RWPE2 (cell line): ENCODE measurements around the gene PTPRA.

Experiments
- ATAC-seq: fragments of 200-7000 bp; cut with Tn5 transposase; 3 replicates; pipeline ENCODE4 v1.9.1; 2021; ENCODE audit warnings: low read depth
- DNase-seq: peaks from one replicate; pipeline ENCODE4 v3.0.0-alpha.2; 2020; ENCODE audit warnings: low spot score
- H3K27ac ChIP-seq: fragments of 450-650 bp; 2 replicates; pipeline ENCODE4 v1.5.1; 2017; ENCODE audit warnings: mild to moderate bottlenecking; ENCODE audit not compliant: poor library complexity, severe bottlenecking
- H3K27me3 ChIP-seq: fragments of 250-450 bp; sonication (Bioruptor Pico); 2 replicates; pipeline ENCODE4 v1.5.1; 2021; ENCODE audit warnings: mild to moderate bottlenecking, moderate library complexity; ENCODE audit not compliant: insufficient read depth, poor library complexity, severe bottlenecking
- H3K36me3 ChIP-seq: fragments of 250-450 bp; sonication (Bioruptor Pico); 2 replicates; pipeline ENCODE4 v1.5.1; 2020; ENCODE audit warnings: low read depth, mild to moderate bottlenecking, moderate library complexity
- H3K4me1 ChIP-seq: fragments of 250-450 bp; sonication (Bioruptor Pico); 2 replicates; pipeline ENCODE4 v1.5.1; 2021; ENCODE audit warnings: mild to moderate bottlenecking, moderate library complexity; ENCODE audit not compliant: insufficient read depth, poor library complexity, severe bottlenecking
- H3K4me3 ChIP-seq: fragments of 250-450 bp; sonication (Bioruptor Pico); 2 replicates; pipeline ENCODE4 v1.5.1; 2021; ENCODE audit warnings: mild to moderate bottlenecking, moderate library complexity; ENCODE audit not compliant: severe bottlenecking
- H3K9me3 ChIP-seq: fragments of 250-450 bp; sonication (Bioruptor Pico); 2 replicates; pipeline ENCODE4 v1.5.1; 2021; ENCODE audit warnings: mild to moderate bottlenecking, moderate library complexity; ENCODE audit not compliant: severe bottlenecking
- TF ChIP-seq, protein P1 (sequence below): fragments of 450-650 bp; IDR thresholded peaks from one replicate; pipeline ENCODE4 v1.5.1; 2017; ENCODE audit warnings: mild to moderate bottlenecking, moderate library complexity; ENCODE audit not compliant: poor library complexity, severe bottlenecking

The PTPRA gene

DNA sequence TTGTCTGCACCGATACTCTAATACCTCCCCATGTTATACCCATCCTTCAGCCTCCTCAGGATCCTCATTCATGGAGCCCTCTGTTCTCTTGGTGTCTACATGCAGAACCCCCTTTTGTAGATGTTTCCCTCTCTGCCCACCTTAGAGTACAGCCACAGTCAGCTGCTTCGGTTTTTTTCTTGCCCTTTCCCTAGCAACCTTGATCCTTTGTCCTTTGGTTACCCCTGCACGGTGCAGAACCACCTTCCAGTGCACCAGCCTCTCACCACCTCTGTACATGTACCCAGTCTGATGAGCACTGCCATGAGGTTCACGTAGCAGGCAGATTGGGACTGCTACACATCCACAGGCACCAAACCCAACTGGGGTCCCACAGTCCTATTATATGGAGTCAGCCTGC, 25.5 kb upstream of the PTPRA start:
- no peaks in the 10 kb centered on the region for H3K4me1 ChIP-seq
- H3K9me3 ChIP-seq = no peaks in the 10 kb centered on the region
- DNase-seq = no peak
- TF ChIP-seq, protein P1, sequence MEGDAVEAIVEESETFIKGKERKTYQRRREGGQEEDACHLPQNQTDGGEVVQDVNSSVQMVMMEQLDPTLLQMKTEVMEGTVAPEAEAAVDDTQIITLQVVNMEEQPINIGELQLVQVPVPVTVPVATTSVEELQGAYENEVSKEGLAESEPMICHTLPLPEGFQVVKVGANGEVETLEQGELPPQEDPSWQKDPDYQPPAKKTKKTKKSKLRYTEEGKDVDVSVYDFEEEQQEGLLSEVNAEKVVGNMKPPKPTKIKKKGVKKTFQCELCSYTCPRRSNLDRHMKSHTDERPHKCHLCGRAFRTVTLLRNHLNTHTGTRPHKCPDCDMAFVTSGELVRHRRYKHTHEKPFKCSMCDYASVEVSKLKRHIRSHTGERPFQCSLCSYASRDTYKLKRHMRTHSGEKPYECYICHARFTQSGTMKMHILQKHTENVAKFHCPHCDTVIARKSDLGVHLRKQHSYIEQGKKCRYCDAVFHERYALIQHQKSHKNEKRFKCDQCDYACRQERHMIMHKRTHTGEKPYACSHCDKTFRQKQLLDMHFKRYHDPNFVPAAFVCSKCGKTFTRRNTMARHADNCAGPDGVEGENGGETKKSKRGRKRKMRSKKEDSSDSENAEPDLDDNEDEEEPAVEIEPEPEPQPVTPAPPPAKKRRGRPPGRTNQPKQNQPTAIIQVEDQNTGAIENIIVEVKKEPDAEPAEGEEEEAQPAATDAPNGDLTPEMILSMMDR = no peak
- no peak overlapping the region for H3K27ac ChIP-seq
- no peak overlapping the region for H3K4me3 ChIP-seq
- no peak for ATAC-seq
- no peaks in the 10 kb centered on the region for H3K27me3 ChIP-seq
- H3K36me3 ChIP-seq = no peaks in the 10 kb centered on the region

DNA sequence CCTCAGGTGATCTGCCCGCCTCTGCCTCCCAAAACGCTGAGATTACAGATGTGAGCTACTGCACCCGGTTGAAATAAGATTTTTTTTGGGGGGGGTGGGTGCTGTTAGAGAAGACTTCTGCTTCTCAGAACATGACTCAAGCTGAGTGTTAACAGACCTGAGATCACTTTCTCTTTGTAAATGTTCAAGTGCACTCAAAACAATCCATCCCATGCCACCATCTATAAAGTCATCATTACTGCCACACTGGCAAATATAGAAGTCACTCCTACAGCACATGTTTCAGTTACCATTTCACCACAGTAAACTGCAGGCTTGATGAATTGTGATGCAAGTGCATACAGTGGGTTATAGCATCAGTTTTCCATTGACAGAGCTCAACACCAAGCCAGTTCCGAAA, 23.8 kb upstream of the PTPRA start:
- Histone ChIP-seq H3K27me3 (no peaks in the 10 kb centered on the region), H3K4me1 (no peaks in the 10 kb centered on the region), H3K9me3 (no peaks in the 10 kb centered on the region), H3K36me3 (no peaks in the 10 kb centered on the region), H3K4me3 (no peak overlapping the region), H3K27ac (no peak overlapping the region)
- no peak for ATAC-seq
- TF ChIP-seq, protein P1 = no peak
- no peak for DNase-seq

DNA sequence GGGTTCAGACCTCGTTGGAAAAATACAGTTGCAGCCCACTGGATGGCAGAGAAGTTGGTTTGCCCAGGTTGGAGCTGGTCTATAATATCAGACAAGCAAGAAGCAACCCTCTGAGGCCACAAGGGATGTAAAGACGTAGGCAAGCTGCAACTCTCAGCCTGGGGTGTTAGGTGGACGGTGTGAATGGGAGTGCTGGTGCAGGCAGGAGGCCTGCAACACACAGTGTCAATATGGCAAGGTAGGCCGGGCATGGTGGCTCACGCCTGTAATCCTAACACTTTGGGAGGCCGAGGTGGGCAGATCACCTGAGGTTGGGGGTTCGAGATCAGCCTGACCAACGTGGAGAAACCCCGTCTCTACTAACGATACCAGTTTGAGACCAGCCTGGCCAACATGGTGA, 22.2 kb upstream of the PTPRA start:
- no peak overlapping the region for H3K27ac ChIP-seq
- H3K4me3 ChIP-seq = no peak overlapping the region
- H3K4me1 ChIP-seq = no peaks in the 10 kb centered on the region
- H3K27me3 ChIP-seq = no peaks in the 10 kb centered on the region
- H3K9me3 ChIP-seq = no peaks in the 10 kb centered on the region
- DNase-seq (no peak), ATAC-seq (no peak)
- TF ChIP-seq, protein P1 = no peak
- H3K36me3 ChIP-seq = no peaks in the 10 kb centered on the region

DNA sequence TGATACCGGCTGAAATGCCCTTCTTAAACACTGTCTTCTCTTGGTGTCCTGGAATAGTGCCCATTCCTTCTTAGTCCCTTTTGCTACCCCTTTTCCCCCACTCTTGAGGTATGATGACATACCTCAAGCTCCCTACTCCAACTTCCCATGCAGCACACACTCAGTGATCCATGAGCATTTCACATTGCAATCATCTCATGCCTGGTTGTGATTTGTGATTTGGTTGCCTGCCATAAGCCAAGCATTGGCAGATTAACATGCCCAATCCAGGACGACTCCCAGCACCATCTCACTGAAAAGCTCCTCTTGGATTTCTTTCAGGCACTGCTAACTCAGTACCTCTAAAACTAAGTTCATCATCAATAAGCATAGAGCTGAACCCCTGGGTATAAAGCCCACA, 14.7 kb upstream of the PTPRA start:
- Histone ChIP-seq H3K4me1 (no peaks in the 10 kb centered on the region), H3K9me3 (no peaks in the 10 kb centered on the region), H3K4me3 (no peak overlapping the region), H3K36me3 (peaks cover 11% of the 10 kb centered on the region; the same call in 1 of the 2 replicates), H3K27ac (no peak overlapping the region), H3K27me3 (no peaks in the 10 kb centered on the region)
- TF ChIP-seq, protein P1 = no peak
- DNase-seq (no peak), ATAC-seq (no peak)

GRCh38 chr20:2859330-2860121, 13.8 kb upstream of the PTPRA start:
- Histone ChIP-seq H3K36me3 (peaks cover 11% of the 10 kb centered on the region; the same call in 1 of the 2 replicates), H3K4me1 (no peaks in the 10 kb centered on the region), H3K27ac (no peak overlapping the region), H3K27me3 (no peaks in the 10 kb centered on the region), H3K9me3 (no peaks in the 10 kb centered on the region), H3K4me3 (no peak overlapping the region)
- DNase-seq (no peak), ATAC-seq (no peak)
- TF ChIP-seq, protein P1 = no peak
